Middle frontal gyrus (tissue), 1 donor: ENCODE results near the gene CLASRP.

ENCODE experiments used
- DNase-seq: peaks from one replicate; pipeline ENCODE4 v3.0.0-alpha.2; 2015; ENCODE audit warnings: low spot score; ENCODE audit errors: extremely low spot score

Gene CLASRP

DNA sequence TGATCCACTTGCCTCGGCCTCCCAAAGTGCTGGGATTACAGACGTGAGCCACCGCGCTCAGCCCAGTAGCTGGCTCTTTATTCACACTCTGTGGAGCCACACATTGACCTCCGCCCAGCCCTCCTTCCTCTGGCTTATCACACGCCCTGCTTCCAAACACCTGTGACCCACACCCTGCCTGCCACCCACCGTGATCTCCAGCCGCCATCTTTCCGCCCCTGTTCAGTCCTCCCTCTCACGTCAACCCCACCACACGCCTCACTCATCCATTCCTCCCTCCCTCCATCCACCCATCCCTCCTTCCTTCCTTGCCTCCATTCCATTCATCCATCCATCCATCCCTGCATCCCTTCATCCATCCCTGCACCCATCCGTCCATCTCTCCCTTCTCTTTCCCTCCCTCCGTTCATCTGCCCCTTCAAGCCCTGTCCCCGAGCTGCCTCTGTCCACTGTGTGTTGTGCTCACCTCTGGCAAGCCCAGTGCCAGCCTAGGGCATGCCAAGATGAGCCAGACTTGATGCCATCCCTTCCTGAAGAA lies 19.8 kb downstream of the CLASRP start:
- DNase-seq = no peak

DNA sequence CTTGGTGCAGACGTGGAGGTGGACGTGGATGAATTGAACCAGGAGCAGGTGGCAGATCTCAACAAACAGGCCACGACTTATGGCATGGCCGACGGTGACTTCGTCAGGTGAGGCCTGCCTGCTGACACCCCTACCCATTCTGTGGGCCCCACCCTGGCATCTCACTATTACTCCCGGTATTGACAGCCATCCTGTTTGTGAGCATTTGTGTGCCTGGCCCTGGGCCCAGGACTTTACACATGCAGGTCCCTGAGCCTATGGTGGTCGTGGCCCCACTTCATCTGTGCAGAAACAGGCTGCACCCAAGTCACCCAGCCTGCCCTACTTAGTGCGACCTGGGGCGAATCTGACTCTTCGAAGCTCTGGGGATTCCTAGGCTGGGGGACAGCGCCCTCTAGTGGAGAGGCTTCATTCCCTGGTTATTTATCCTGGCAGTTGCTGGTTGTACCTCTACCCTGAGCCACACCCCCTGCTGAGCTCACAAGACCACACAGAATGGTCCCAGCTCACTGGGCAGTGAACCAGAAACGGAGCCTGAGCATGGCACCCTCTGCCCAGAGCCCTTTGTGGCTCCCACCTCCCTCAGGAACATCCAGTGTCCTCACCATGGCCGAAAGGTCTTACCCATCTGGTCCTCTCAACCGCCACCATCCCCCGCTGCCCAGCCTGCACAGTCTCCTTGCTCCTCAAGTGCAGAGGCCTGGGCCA lies 20.6 kb downstream of the CLASRP start:
- no peak for DNase-seq

DNA sequence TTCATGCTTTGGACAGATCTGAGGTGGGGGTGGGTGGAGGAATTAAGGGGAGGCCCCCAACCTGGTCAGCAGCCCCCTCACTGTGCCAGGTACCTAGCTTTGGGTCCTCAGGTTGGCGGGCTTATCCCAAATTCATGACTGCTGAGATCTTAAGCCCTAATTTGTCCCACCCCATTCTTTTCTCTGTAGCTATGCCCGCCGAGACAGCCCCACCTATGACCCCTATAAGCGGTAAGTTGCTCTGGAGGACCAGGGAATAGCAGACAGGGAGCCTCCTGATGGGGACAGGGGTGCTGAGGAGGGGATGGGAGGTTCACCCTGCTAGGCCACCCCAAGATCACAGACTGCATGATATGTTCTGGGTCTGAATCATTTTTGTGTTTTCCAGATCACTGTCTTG lies 23.1 kb downstream of the CLASRP start:
- DNase-seq = no peak

DNA sequence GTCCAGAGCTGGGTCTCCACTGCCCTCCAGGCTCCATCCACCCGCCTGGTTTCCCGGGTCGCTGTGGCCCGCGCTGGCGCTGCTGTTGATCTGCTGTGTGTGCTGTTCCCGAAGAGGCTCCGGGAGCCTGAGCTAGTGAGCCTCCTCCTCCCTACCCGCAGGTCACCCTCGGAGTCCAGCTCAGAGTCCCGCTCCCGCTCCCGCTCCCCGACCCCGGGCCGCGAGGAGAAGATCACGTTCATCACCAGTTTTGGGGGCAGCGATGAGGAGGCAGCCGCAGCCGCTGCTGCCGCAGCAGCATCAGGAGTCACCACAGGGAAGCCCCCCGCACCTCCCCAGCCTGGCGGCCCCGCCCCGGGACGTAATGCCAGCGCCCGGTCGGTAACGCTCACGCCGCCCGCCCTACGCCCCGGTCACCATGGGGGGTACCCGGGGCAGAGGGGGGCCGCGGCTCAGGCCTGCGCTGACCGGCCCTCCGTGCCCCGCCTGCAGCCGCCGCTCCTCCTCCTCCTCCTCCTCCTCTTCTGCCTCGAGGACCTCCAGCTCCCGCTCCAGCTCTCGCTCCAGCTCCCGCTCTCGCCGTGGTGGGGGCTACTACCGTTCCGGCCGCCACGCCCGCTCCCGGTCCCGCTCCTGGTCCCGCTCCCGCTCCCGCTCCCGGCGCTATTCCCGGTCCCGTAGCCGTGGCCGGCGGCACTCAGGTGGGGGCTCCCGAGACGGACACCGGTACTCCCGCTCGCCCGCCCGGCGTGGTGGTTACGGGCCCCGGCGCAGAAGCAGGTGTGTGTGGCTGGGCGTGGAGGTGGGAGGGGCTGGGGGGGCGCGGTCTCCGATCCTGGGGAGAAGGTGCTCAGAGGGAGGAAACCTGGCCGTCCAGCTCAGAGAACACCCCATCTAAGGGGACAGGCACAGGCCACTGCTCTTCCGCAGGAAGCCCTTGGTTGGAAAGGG lies 25.3 kb downstream of the CLASRP start:
- DNase-seq = no peak

DNA sequence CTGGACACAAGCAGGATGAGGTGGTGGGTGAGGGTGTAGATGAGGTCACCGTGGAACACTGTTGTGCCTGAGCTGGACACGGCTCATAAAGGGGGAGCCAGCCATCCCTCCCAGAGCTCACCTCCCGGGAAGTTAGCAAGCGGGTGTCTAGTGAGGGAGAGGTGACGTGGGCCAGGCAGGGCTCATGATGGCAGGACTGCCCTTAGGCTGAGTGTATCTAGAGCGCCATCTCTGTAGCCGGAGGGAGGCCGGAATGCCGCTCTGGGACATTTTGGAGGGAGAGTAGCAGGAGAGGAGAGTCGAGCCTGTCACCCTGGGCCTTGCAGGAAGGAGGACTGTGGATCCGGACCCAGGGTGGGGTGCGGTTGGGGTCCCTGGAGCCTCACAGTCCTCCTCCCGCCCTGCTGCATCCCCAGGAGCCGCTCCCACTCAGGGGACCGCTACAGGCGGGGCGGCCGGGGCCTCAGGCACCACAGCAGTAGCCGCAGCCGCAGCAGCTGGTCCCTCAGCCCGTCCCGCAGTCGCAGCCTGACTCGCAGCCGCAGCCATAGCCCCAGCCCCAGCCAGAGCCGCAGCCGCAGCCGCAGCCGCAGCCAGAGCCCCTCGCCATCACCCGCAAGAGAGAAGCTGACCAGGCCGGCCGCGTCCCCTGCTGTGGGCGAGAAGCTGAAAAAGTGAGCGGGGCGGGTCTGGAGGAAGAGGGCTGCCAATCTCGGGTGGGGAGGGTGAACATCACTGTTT lies 28.2 kb downstream of the CLASRP start:
- no peak for DNase-seq

DNA sequence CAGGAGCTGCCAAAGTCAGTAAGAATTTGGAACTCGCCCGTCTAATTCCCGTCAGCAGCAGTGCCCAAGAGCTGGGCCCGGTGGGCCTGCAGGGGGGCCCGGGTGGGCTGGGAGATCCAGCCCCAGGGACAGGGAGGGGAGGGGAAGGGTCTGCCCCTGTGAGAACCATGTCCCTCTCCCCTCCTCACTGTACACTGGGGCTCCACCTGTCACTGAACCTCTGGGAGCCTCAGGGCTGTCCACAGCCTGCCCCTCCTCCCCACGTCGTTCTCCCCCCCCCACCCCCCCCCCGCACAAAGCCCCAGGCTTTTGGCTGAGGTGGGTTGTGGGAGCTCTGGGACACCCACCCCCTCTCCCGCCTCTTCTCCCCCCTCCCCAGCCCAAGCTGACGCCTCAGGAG lies 29.2 kb downstream of the CLASRP start:
- no peak for DNase-seq

DNA sequence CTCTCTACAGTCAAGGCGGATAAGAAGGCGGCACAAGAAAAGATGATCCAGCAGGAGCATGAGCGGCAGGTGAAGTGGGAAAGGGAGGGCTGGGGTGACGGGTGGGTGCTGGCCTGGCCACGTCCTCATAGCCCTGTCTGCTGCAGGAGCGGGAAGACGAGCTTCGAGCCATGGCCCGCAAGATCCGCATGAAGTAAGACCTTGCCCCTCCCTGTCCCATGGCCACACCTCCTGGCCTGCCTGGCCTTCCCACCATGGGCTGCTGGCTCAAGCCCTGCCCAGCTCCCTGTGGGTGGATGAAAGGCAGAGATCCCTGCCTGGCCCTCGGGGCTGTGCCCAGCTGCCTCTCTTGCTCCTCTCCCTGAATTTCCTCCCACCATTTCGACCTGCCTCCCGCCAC lies 30.2 kb downstream of the CLASRP start:
- DNase-seq = no peak

DNA sequence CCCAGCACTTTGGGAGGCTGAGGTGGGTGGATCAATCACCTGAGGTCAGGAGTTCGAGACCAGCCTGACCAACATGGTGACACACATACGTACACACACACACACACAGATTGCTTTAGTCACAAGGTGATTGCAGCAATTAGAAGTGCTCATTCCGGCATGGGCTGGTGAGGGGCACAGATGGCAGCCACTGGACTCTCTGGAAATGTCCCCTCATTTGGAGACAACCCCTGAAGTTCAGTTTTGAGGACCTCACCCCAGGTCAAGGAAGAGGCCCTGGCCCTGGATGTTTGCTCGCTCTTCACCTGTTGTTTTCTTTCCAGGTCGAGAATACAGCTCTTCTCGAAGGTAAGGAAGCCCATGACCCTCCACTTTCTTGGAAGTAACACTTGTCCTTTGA lies 31.4 kb downstream of the CLASRP start:
- no peak for DNase-seq

DNA sequence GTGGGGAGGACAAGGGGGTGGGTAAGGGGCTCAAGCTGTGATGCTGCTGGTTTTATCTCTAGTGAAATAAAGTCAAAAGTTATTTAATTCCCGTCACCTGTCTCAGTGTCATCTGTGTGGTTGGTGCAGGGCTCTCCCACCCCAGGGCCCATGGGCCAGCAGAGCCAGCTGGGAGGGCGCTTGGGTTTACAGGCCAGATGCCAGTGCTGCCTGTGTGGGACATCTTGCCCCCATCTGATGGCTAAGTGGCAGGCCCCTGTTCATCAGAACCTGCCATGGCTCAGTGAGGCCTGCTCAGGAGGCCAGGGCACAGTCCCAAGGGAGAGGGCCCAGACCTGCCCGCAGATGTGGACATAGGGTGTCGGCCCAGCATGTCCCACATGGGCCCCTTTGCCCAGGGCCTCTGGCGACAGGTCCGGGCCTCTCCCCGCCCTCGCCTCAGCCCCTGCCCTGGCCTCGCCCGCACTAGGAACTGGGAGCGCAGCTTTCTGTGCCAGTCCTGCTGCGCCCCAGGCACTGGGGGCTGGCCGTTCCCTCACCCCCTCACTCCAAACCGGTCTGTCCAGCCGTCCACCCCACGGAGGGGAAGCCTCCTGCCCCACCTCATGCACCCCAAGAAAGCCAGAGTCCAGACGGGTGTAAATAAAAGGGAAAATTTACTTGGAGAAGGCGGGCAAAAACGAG lies 32.2 kb downstream of the CLASRP start:
- DNase-seq = no peak

DNA sequence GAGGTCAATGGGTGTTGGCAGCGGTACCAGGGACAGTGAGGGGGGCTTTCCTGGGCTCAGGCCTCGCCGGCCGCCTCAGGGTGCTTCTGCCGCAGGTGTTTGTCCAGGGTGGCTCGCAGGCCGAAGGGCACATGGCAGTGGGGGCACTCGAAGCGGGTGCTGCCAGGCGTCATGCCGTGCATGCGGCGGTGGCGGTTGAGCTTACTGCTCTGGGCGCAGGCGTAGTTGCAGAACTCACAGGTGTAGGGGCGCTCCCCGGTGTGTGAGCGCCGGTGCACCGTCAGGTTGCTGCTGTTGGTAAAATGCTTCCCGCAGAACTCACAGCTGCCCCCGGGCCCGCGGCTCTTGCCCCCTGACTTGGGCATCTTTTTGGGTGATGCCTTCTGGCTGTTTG lies 32.7 kb downstream of the CLASRP start:
- no peak for DNase-seq

DNA sequence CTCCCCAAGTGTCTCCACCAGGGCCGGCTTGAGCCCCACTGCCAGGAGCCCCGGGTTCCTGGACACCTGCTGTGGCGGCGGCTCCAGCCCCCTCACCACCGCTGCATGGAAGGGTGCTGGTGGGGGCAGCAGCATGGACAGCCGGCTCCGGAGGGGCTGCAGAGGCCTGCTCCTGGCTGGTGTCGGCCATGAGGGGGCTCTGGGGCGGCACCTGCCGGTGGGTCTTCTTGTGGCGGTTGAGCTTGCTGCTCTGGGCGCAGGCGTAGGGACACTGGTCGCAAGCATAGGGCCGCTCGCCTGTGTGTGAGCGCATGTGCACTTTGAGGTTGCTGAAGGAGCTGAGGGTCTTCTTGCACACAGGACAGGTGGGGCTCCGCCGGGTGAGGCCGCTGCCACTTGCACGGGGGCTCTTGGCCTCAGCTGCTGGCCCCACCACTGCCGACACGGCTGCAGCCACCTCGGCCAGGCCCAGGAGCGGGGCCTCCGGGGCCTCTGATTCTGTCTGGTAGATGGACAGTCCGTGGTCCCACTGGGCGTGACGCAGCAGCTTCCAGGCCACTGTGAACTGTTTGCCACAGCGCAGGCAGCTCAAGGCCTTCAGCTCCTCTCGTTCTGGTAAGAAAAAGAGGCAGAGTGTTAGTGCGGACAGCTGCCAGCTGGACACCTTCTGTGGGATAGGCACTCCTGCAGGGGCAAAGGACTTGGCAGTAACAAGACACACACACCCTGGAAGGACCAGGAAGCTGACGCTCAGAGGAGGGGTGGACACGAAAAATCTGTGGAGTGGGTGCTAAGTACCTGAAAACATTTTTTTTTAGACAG lies 33.3 kb downstream of the CLASRP start:
- no peak for DNase-seq

DNA sequence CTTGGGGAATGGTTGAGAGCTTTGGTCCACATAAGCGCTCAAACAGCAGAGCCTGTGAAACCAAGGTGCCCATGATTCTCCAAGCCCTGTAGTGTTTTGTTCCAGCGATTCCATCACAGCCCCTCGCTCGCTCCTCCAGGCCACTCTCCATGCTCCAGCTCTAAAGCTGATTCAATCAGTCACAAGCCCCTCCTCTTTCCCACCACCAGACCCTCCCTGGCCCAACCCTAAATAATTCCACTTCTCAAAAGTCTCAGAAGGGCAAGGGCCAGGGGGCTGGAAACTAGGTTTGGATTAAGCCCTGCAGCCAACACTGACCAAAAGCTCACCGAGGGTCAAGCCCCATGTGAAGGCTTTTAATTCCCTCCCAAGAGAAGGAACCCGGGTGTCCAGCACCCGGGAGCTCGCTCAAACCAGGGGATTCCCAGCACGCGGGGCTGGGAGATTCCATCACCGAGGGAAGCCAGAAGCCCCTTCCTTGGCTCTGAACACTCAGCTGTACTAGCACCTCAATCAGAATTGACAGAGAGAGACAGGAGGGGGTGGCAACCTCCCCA lies 36.0 kb downstream of the CLASRP start:
- no peak for DNase-seq

DNA sequence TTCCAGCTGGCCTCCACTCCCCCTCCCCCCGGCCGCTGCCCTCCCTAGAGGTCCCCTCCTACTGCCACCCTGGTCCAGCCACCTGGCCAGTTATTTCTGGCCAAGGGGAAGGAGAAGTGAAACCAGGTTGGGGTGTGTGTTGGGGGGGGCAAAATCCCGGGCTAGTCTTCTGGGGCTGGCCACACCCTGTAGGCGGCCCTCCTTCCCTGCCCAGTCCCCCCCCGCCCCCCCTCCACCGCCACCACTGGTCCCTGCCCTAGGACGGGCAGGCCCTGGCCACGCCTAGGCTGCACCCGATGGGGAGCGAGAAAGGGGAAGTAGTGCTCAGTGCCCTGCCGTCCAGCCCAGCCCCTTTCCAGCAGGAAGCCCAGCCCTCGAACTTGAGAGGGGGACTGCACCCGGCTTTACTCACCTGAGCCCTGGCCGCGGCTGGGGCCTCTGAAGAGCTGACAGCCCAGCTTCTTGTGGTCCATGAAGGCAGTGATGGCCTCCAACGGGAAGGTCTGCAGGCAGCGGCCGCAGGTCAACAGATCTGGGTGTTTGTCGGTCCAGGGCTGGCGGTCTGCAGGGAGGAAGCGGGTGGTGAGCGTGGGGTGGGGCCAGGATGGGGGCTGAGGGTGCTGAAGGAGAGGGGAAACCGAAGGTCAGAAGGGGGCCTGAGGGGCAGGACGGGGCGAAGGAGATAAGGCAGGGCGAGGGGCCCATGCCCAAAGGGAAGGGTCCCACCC lies 36.6 kb downstream of the CLASRP start:
- DNase-seq = no peak

DNA sequence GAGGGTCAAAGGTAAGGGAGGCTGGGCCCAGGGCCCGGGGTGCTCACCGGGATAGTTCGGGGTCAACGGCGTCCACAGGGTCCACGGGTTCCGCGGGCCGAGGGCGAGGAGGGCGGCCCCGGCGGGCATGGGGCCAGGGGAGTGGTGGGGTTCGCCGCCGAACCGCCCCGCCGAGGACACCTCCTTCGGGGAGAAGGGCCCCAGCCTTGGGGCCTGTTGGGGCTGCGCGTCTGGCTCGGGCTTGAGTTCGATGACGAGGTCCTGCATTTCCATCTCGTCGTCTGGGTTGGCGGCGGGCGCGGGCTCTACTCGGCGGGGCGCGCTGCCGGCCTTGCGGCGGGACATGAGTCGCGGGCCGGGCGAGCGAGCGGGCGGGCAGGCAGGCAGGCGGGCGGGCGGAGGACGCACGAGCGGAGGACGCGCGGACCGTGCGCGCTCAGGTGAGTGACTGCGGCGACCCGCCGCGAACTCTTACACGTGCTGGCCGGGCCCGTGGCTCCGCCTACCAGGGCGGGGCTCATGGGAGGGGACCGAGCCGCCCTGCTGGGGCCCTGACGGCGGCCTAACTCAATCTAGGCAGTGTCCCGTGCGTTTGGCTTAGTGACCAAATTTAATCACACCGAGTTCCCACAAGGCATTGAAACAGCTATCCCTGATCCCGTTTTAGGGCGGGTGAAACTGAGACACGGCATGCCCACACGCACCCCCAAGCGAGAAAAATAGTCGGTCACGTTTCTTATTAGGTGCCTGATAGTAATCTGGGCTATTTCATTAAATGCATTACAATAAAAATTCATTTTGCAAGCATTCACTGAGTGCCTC lies 37.4 kb downstream of the CLASRP start, which contains the start of gene ZNF296:
TSS of gene ZNF296 (minus strand) at position 450 of the 822 bp plus-strand sequence. CDS start at position 345, 105 bp downstream.
- DNase-seq = no peak

DNA sequence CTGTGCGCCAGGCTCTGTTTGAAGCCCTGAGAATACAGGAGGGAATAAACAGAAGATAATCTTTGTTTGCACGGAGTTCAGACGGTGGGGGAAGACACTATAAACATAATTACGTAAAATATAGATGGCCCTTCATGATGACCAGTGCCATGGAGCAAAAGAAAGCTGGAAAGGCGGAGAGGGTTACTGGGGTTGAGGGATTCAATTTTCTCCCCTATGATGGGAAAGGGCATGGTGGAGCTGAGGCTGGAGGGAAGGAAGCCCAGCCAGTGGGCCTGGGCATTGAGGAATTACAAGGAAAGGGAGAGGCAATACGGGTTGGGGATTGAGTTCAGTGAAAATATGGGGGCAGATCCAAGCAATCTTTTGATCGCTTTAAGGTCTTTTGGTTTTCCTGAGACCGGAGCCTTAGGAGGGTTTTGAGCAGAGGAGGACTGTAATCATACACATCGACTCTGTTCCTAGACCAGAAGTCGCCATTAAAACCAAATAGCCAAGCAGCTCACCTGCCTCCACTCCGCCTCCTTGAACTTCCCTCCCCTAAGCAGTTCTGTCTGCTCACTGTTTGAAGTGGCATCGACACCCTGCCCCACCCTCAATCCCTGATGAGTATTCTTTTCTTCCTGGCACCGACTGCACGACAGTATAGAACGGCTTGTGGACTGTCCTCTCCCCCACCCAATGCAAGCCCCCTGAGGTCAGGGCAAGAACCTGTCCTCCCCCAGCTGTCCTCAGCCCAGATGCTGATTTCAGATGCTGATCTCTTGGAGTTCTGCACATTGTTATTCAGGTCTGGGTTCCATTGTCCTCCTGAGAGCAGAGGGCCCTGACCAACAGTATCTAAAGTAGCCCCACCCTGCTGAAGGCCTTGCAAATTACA lies 38.2 kb downstream of the CLASRP start:
- no peak for DNase-seq

DNA sequence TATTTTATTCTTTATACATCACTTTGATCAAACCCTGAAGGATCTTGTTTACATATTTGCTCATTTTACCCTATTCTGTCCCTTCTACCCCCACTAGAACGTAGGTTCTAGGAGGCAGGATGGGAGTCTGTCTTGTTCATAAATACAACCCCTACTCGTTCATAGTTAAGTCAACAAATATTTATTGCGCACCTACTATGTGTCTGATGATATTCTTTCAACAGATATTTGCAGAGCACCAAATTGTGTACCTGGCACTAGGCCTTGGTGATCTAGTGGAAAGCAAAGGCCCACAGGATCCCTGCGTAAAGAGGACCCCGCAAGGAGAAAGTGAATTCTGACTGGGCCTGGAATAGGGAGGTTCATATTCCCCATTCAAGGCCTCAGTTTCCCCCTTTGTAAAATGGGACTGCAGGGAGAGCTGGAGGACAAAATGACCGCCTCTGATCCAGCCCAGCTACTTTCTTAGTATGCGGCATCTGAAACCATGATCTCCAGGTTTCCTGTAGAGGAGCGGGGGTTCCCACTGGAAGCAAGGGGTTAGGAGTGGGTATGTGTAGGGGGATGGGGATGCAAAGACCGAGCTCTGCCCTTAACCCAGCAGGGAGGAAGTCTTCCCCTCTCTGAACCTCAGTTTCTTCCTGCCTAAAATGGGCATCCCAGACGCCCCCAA lies 39.7 kb downstream of the CLASRP start:
- DNase-seq = no peak
